ENCODE measurements around the gene ARHGEF38. TPM values are rescaled to one million over a fixed set of nuclear protein-coding genes. Genes with fewer than 3 reads are reported as not detected.
A peak's percentile ranks its signal among the peaks of the same experiment; 100 is the strongest.

Gene ARHGEF38
- total RNA-seq, 4 donors from 2014 or later = not detected

- peaks cover 29 to 43% of the 10 kb centered on the region in 2 donors for H3K4me1 ChIP-seq
- no peaks in the 10 kb centered on the region for H3K27me3 ChIP-seq
- in situ Hi-C loops (cut with MboI; ENCODE audit: low sequenced_read_pairs in 4 of 4) (loop anchor here in 3 of 4 donors (10.0 to 25.0 kb wide), 3 partner anchors 185 to 573 kb away; partner anchors contain the start of gene TET2 (in 2 of the 3)), intact Hi-C loops (cut with DNase I; ENCODE audit: low total_unique reads) (no loop called here)
- H3K36me3 ChIP-seq = no peaks in the 10 kb centered on the region
- H3K9me3 ChIP-seq = no peaks in the 10 kb centered on the region
- peak overlapping the region in 1 of 4 donors; percentile 98 for H3K4me3 ChIP-seq
- ATAC-seq (no peak), DNase-seq (no peak)
- no peak for TF ChIP-seq POLR2A (IDR thresholded peaks at IDR 0.05)
- TF ChIP-seq, protein P1, sequence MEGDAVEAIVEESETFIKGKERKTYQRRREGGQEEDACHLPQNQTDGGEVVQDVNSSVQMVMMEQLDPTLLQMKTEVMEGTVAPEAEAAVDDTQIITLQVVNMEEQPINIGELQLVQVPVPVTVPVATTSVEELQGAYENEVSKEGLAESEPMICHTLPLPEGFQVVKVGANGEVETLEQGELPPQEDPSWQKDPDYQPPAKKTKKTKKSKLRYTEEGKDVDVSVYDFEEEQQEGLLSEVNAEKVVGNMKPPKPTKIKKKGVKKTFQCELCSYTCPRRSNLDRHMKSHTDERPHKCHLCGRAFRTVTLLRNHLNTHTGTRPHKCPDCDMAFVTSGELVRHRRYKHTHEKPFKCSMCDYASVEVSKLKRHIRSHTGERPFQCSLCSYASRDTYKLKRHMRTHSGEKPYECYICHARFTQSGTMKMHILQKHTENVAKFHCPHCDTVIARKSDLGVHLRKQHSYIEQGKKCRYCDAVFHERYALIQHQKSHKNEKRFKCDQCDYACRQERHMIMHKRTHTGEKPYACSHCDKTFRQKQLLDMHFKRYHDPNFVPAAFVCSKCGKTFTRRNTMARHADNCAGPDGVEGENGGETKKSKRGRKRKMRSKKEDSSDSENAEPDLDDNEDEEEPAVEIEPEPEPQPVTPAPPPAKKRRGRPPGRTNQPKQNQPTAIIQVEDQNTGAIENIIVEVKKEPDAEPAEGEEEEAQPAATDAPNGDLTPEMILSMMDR (IDR thresholded peaks at IDR 0.05 in 4 of 5, conservative IDR thresholded peaks at IDR 0.05 in 1 of 5) = no peak
- H3K27ac ChIP-seq = no peak overlapping the region
Measured at GRCh38 chr4:105710012-105710600, 157.7 kb downstream of the ARHGEF38 start.

DNA sequence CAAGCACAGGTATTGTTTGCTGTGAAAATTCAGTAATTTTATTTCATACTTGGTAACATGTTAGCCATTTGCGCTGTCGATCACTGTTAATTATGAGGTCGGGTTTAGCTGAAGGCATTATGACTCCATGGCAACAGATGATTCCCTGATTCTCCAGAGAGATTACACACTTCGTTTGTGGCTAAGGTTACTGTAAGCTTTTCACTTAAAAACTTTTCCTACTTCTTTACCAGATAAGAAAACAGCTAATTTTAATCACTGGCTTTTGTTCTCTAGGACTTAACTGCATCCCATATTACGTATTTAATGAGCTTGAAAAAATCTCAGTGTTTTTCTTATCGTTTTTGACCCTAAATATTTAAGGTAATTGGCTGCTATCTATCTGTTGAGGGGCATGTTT is 158.3 kb downstream of the ARHGEF38 start:
- Histone ChIP-seq H3K27me3 (no peaks in the 10 kb centered on the region), H3K27ac (no peak overlapping the region), H3K9me3 (no peaks in the 10 kb centered on the region), H3K36me3 (no peaks in the 10 kb centered on the region), H3K4me3 (no peak overlapping the region), H3K4me1 (peaks cover 27 to 46% of the 10 kb centered on the region in 2 donors)
- TF ChIP-seq, protein P1 (IDR thresholded peaks at IDR 0.05 in 4 of 5, conservative IDR thresholded peaks at IDR 0.05 in 1 of 5) = no peak
- TF ChIP-seq POLR2A (IDR thresholded peaks at IDR 0.05) = no peak
- in situ Hi-C loops (cut with MboI; ENCODE audit: low sequenced_read_pairs in 4 of 4) = loop anchor here in 3 of 4 donors (10.0 to 25.0 kb wide), 3 partner anchors 186 to 573 kb away; partner anchors contain the start of gene TET2 (in 2 of the 3)
- intact Hi-C loops (cut with DNase I; ENCODE audit: low total_unique reads) = no loop called here
- no peak for ATAC-seq
- DNase-seq = no peak

DNA sequence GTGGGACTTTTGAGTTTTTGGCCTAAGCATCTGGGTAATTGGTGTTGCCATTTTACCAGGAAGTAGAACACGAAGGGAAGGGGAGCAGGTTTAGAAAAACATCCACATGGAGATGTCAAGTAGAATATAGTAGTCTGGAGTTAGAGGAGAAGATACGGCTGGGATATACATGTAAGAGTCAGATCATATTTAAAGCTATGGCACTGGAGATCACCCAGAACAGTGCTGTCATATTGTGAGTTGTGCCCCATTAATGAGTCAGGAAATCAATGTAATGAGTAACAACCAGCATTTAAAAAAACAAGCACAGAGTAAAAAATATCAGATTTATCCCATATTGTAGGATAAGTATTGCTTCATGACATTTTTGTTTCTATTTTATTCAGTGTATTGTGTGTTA is 160.3 kb downstream of the ARHGEF38 start:
- H3K4me3 ChIP-seq = no peak overlapping the region
- in situ Hi-C loops (cut with MboI; ENCODE audit: low sequenced_read_pairs in 4 of 4) (loop anchor here in 3 of 4 donors (10.0 to 25.0 kb wide), 3 partner anchors 188 to 575 kb away; partner anchors contain the start of gene TET2 (in 2 of the 3)), intact Hi-C loops (cut with DNase I; ENCODE audit: low total_unique reads) (no loop called here)
- TF ChIP-seq POLR2A (IDR thresholded peaks at IDR 0.05) = no peak
- TF ChIP-seq, protein P1 (IDR thresholded peaks at IDR 0.05 in 4 of 5, conservative IDR thresholded peaks at IDR 0.05 in 1 of 5) = no peak
- H3K27ac ChIP-seq = no peak overlapping the region
- H3K27me3 ChIP-seq = no peaks in the 10 kb centered on the region
- ATAC-seq = no peak
- H3K9me3 ChIP-seq = no peaks in the 10 kb centered on the region
- DNase-seq = no peak
- H3K36me3 ChIP-seq = no peaks in the 10 kb centered on the region
- H3K4me1 ChIP-seq = peaks cover 21 to 33% of the 10 kb centered on the region in 2 donors

- Histone ChIP-seq H3K27me3 (no peaks in the 10 kb centered on the region), H3K27ac (no peak overlapping the region), H3K4me3 (peak overlapping the region in 2 of 4 donors; percentile 15 to 28), H3K4me1 (peaks cover 21 to 30% of the 10 kb centered on the region in 2 donors), H3K36me3 (no peaks in the 10 kb centered on the region), H3K9me3 (no peaks in the 10 kb centered on the region)
- intact Hi-C loops (cut with DNase I; ENCODE audit: low total_unique reads) = no loop called here
- in situ Hi-C loops (cut with MboI; ENCODE audit: low sequenced_read_pairs in 4 of 4) = loop anchor here in 3 of 4 donors (10.0 to 25.0 kb wide), 3 partner anchors 189 to 577 kb away; partner anchors contain the start of gene TET2 (in 2 of the 3)
- DNase-seq (no peak), ATAC-seq (peak in 1 of 2 donors; percentile 51)
- no peak for TF ChIP-seq POLR2A (IDR thresholded peaks at IDR 0.05)
- TF ChIP-seq, protein P1 (IDR thresholded peaks at IDR 0.05 in 4 of 5, conservative IDR thresholded peaks at IDR 0.05 in 1 of 5) = no peak
Measured at GRCh38 chr4:105714071-105714521, 161.7 kb downstream of the ARHGEF38 start.

Measured in gastrocnemius medialis (tissue), 4 donors.